OCI-LY1 (cell line): ENCODE results near the gene PKP3.
"Not testable (repeated sequence)": the region's sequence is repeated elsewhere in the genome, so short reads cannot be mapped to it uniquely, and the experiment has no call there.

Experiments used
- H2AFZ ChIP-seq: fragments of 200-600 bp; sonication (generic), shearing (Covaris generic); 2 replicates; pipeline ENCODE4 v1.6.0; 2014; ENCODE audit warnings: antibody characterized with exemption, mild to moderate bottlenecking, low read length
- H3F3A ChIP-seq: fragments of 200-600 bp; sonication (generic), shearing (Covaris generic); 2 replicates; pipeline ENCODE4 v1.6.0; 2014; ENCODE audit warnings: mild to moderate bottlenecking, antibody characterized with exemption, low read length, moderate library complexity; ENCODE audit not compliant: insufficient read depth
- H3K27ac ChIP-seq: fragments of 200-600 bp; sonication (generic); 2 replicates; pipeline ENCODE4 v1.5.1; 2014; ENCODE audit warnings: low read length, mixed run types, mild to moderate bottlenecking, low read depth; ENCODE audit not compliant: poor library complexity, severe bottlenecking
- H3K27me3 ChIP-seq: fragments of 200-600 bp; sonication (generic); 2 replicates; pipeline ENCODE4 v1.6.0; 2014; ENCODE audit warnings: antibody characterized with exemption, mild to moderate bottlenecking, low read length, moderate library complexity; ENCODE audit not compliant: insufficient read depth
- H3K36me3 ChIP-seq: fragments of 200-600 bp; sonication (generic); 2 replicates; pipeline ENCODE4 v1.6.1; 2014; ENCODE audit warnings: mild to moderate bottlenecking, antibody characterized with exemption, low read length, moderate library complexity, mixed read lengths; ENCODE audit not compliant: insufficient read depth
- H3K4me1 ChIP-seq: fragments of 200-600 bp; sonication (generic); 2 replicates; pipeline ENCODE4 v1.5.1; 2014; ENCODE audit warnings: mild to moderate bottlenecking, low read length, moderate library complexity; ENCODE audit not compliant: insufficient read depth, severe bottlenecking
- H3K4me2 ChIP-seq: fragments of 200-600 bp; sonication (generic), shearing (Covaris generic); 2 replicates; pipeline ENCODE4 v1.6.1; 2014; ENCODE audit warnings: low read length
- H3K4me3 ChIP-seq: fragments of 200-600 bp; sonication (generic); 2 replicates; pipeline ENCODE4 v1.5.1; 2014; ENCODE audit warnings: low read length, low read depth, mild to moderate bottlenecking, mixed read lengths; ENCODE audit not compliant: poor library complexity, severe bottlenecking
- H3K79me2 ChIP-seq: fragments of 200-600 bp; shearing (Covaris generic); 2 replicates; pipeline ENCODE4 v1.6.1; 2016; ENCODE audit warnings: mixed run types, low read length, mixed read lengths; ENCODE audit not compliant: insufficient read depth
- H3K9ac ChIP-seq: fragments of 200-600 bp; sonication (generic), shearing (Covaris generic); 2 replicates; pipeline ENCODE4 v1.6.1; 2014; ENCODE audit warnings: mild to moderate bottlenecking, low read length, mixed read lengths
- H3K9me2 ChIP-seq: fragments of 200-600 bp; sonication (generic), shearing (Covaris generic); 2 replicates; pipeline ENCODE4 v1.6.1; 2014; ENCODE audit warnings: low read depth, mild to moderate bottlenecking, low read length, mixed read lengths
- H3K9me3 ChIP-seq: fragments of 200-600 bp; shearing (Covaris generic); 2 replicates; pipeline ENCODE4 v1.6.1; 2014; ENCODE audit warnings: low read length, mixed read lengths
- H4K20me1 ChIP-seq: fragments of 200-600 bp; sonication (generic), shearing (Covaris generic); 2 replicates; pipeline ENCODE4 v1.6.0; 2016; ENCODE audit warnings: mild to moderate bottlenecking, low read length; ENCODE audit not compliant: insufficient read depth
- CTCF ChIP-seq: fragments of 200-600 bp; sonication (generic), shearing (Covaris generic); IDR thresholded peaks from 2 replicates; pipeline ENCODE4 v1.5.1; 2017; ENCODE audit warnings: mild to moderate bottlenecking, antibody characterized with exemption, low read length, moderate library complexity, mixed read lengths
- EZH2 ChIP-seq: fragments of 200-600 bp; sonication (generic), shearing (Covaris generic); IDR thresholded peaks from 2 replicates; pipeline ENCODE4 v1.8.0; 2017; ENCODE audit warnings: borderline replicate concordance, mixed run types, mild to moderate bottlenecking, antibody characterized with exemption, low read length, moderate library complexity, mixed read lengths

The PKP3 gene

GRCh38 chr11:359181-359714 is 34.8 kb upstream of the PKP3 start:
- Histone ChIP-seq H3K9me3 (no peaks in the 10 kb centered on the region; the same call in 1 of the 2 replicates), H3K36me3 (no peaks in the 10 kb centered on the region), H4K20me1 (no peaks in the 10 kb centered on the region), H3K27me3 (peaks cover 7% of the 10 kb centered on the region; the same call in 1 of the 2 replicates), H3K79me2 (no peaks in the 10 kb centered on the region), H3K4me1 (peaks cover 13% of the 10 kb centered on the region), H3K9me2 (no peaks in the 10 kb centered on the region), H3F3A (no peaks in the 10 kb centered on the region), H3K4me2 (no peak overlapping the region), H3K27ac (no peak overlapping the region), H3K4me3 (no peak overlapping the region), H2AFZ (no peak overlapping the region), H3K9ac (no peak overlapping the region)
- TF ChIP-seq CTCF (no peak), EZH2 (no peak)

- H3K27me3 ChIP-seq = peaks cover 12% of the 10 kb centered on the region; the same call in 1 of the 2 replicates
- H3K27ac ChIP-seq = no peak overlapping the region
- no peak overlapping the region for H3K4me2 ChIP-seq
- H4K20me1 ChIP-seq = no peaks in the 10 kb centered on the region
- no peaks in the 10 kb centered on the region for H3K79me2 ChIP-seq
- H2AFZ ChIP-seq = no peak overlapping the region
- no peak overlapping the region for H3K9ac ChIP-seq
- H3K9me2 ChIP-seq = no peaks in the 10 kb centered on the region
- H3K9me3 ChIP-seq = no peaks in the 10 kb centered on the region; the same call in 1 of the 2 replicates
- no peaks in the 10 kb centered on the region for H3F3A ChIP-seq
- H3K36me3 ChIP-seq = no peaks in the 10 kb centered on the region
- TF ChIP-seq EZH2 (no peak), CTCF (no peak)
- no peak overlapping the region for H3K4me3 ChIP-seq
- H3K4me1 ChIP-seq = peaks cover 10% of the 10 kb centered on the region
These were observed 33.4 kb upstream of the PKP3 start for GRCh38 chr11:360326-361280.

- Histone ChIP-seq H2AFZ (no peak overlapping the region), H3K27ac (no peak overlapping the region)
- no peak for TF ChIP-seq CTCF
- TF ChIP-seq EZH2 = no peak
These were observed 31.2 kb upstream of the PKP3 start for GRCh38 chr11:362642-363442.

GRCh38 chr11:363443-363805 is 30.6 kb upstream of the PKP3 start:
- H3K27ac ChIP-seq, H3K79me2 ChIP-seq, H3K4me2 ChIP-seq, H2AFZ ChIP-seq, H3K36me3 ChIP-seq, H3F3A ChIP-seq, H3K9me3 ChIP-seq, H3K4me1 ChIP-seq, H4K20me1 ChIP-seq, H3K4me3 ChIP-seq, H3K9ac ChIP-seq, H3K9me2 ChIP-seq: not testable (repeated sequence)
- peaks cover 12% of the 10 kb centered on the region; the same call in 1 of the 2 replicates for H3K27me3 ChIP-seq

More at GRCh38 chr11:362642-363442, 31.2 kb upstream of the PKP3 start:
- no peaks in the 10 kb centered on the region for H3F3A ChIP-seq
- H3K9me3 ChIP-seq = no peaks in the 10 kb centered on the region; the same call in 1 of the 2 replicates
- no peak overlapping the region for H3K9ac ChIP-seq
- no peaks in the 10 kb centered on the region for H3K9me2 ChIP-seq
- H3K27me3 ChIP-seq = peaks cover 12% of the 10 kb centered on the region; the same call in 1 of the 2 replicates
- H3K4me1 ChIP-seq = peaks cover 5% of the 10 kb centered on the region
- no peaks in the 10 kb centered on the region for H3K79me2 ChIP-seq
- H4K20me1 ChIP-seq = no peaks in the 10 kb centered on the region
- H3K4me2 ChIP-seq = no peak overlapping the region
- H3K4me3 ChIP-seq = no peak overlapping the region
- H3K36me3 ChIP-seq = no peaks in the 10 kb centered on the region; the same call in 1 of the 2 replicates
